Astrocyte of the cerebellum (primary cell): ENCODE data around the gene KCNK5.

Experiments
- DNase-seq: peaks from one replicate; pipeline ENCODE4 v3.0.0-alpha.2; 2011; ENCODE audit warnings: low read depth
- H3K4me3 ChIP-seq: 2 replicates; pipeline ENCODE4 v1.5.1; 2011; ENCODE audit warnings: mild to moderate bottlenecking, low read depth, low read length, moderate library complexity
- CTCF ChIP-seq: IDR thresholded peaks from 2 replicates; pipeline ENCODE4 v1.5.1; 2012; ENCODE audit warnings: low read length, low read depth, moderate library complexity, mild to moderate bottlenecking; ENCODE audit errors: missing control alignments
- in situ Hi-C: cut with HindIII; loops from 2 replicates; pipeline ENCODE4 v1.10.0; 2017; ENCODE audit warnings: low sequenced_read_pairs

The KCNK5 gene

GRCh38 chr6:39226639-39227329 is 2.5 kb downstream of the KCNK5 start:
- H3K4me3 ChIP-seq = no peak overlapping the region
- TF ChIP-seq CTCF = no peak
- in situ Hi-C loops = no loop called here
- DNase-seq = no peak

- in situ Hi-C loops = no loop called here
- no peak for DNase-seq
- no peak for TF ChIP-seq CTCF
- no peak overlapping the region for H3K4me3 ChIP-seq
Observed at GRCh38 chr6:39225946-39226437, 3.3 kb downstream of the KCNK5 start.

- no peak for TF ChIP-seq CTCF
- no peak overlapping the region for H3K4me3 ChIP-seq
- in situ Hi-C loops = no loop called here
- no peak for DNase-seq
Observed at GRCh38 chr6:39225543-39225942, 3.7 kb downstream of the KCNK5 start.

GRCh38 chr6:39224523-39225182 is 4.6 kb downstream of the KCNK5 start:
- H3K4me3 ChIP-seq = no peak overlapping the region
- no peak for DNase-seq
- no peak for TF ChIP-seq CTCF
- in situ Hi-C loops = no loop called here

- no peak for TF ChIP-seq CTCF
- in situ Hi-C loops = no loop called here
- H3K4me3 ChIP-seq = no peak overlapping the region
- no peak for DNase-seq
Observed at GRCh38 chr6:39224011-39224410, 5.3 kb downstream of the KCNK5 start.

- in situ Hi-C loops = no loop called here
- H3K4me3 ChIP-seq = no peak overlapping the region
- DNase-seq = no peak
- no peak for TF ChIP-seq CTCF
Observed at GRCh38 chr6:39223555-39223954, 5.7 kb downstream of the KCNK5 start.
